GM12874 (cell line): ENCODE data around the gene DNAI2.

Experiments used
- TF ChIP-seq, protein P1 (sequence below): IDR thresholded peaks from 2 replicates; pipeline ENCODE4 v1.5.1; 2011; ENCODE audit warnings: low read depth, mild to moderate bottlenecking, control low read depth, low read length, moderate library complexity; ENCODE audit not compliant: insufficient read depth

DNAI2 gene

DNA sequence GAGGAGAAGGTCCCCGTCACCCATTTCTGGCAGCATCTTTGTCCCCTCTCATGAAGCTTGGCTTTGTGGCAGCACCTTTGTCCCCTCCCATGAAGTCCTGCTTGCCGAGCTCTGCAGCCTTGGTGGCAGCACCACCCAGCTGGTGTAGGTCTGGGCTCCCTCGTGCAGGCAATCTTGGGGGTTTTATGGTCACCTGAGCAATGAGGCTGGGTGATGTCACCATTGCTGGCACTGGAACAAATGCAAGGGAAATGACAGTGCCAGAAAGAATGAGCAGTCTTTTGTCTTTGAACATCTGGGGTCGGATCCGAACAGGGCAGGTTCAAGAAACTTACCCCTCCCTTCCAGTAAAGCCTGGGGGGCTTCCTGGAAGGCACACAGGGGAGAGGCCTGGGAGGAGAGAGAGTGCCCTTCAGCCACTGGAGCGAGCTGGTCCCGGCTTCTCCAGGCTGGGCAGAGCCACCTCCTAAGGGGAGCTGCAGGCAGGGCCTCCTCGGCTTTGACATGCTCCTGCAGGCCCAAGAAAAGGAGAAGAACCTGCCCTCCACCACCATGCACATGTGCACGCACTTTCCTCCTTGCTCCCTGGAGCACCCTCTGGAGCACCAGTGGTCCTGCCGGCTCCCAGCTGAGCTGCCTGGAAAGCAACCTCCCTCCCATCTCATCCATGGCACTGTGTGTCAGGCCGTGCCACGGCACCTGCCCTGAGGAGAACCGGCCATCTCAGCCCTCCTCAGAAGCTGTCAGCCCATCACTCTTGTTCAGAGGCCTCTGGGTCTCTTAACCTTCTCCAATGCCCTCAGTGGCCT lies 71.6 kb downstream of the DNAI2 start:
- TF ChIP-seq, protein P1, sequence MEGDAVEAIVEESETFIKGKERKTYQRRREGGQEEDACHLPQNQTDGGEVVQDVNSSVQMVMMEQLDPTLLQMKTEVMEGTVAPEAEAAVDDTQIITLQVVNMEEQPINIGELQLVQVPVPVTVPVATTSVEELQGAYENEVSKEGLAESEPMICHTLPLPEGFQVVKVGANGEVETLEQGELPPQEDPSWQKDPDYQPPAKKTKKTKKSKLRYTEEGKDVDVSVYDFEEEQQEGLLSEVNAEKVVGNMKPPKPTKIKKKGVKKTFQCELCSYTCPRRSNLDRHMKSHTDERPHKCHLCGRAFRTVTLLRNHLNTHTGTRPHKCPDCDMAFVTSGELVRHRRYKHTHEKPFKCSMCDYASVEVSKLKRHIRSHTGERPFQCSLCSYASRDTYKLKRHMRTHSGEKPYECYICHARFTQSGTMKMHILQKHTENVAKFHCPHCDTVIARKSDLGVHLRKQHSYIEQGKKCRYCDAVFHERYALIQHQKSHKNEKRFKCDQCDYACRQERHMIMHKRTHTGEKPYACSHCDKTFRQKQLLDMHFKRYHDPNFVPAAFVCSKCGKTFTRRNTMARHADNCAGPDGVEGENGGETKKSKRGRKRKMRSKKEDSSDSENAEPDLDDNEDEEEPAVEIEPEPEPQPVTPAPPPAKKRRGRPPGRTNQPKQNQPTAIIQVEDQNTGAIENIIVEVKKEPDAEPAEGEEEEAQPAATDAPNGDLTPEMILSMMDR = no peak

DNA sequence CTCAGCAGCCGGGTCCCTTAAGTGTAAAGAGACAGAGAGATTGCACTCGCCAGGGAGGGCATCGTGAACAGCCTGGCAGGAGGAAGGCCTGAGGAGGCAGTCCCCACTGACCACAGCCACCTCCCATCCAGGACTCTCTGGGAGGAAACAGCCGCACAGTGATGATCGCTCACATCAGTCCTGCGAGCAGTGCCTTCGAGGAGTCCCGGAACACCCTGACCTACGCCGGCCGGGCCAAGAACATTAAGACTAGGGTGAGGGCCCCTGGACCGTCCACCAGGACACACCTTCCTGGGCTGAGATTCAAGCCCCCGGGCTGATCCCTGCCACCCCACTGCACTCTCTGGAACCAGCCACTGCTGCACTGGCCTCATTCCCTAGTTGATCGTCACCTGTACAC lies 73.6 kb downstream of the DNAI2 start:
- TF ChIP-seq, protein P1 = no peak

DNA sequence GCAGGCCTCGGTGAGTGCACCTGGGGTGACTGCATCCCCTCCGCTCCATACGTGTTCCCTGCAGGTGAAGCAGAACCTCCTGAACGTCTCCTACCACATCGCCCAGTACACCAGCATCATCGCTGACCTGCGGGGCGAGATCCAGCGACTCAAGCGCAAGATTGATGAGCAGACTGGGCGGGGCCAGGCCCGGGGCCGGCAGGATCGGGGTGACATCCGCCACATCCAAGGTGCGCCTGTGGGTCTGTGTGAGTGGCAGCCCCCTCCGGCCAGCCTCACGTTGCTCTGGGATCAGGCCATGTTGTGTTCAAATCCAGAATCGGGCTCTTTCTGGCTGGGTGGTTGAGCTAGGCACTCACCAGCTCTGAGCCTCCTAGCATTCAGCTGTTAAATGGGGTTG lies 75.1 kb downstream of the DNAI2 start:
- TF ChIP-seq, protein P1 = no peak

DNA sequence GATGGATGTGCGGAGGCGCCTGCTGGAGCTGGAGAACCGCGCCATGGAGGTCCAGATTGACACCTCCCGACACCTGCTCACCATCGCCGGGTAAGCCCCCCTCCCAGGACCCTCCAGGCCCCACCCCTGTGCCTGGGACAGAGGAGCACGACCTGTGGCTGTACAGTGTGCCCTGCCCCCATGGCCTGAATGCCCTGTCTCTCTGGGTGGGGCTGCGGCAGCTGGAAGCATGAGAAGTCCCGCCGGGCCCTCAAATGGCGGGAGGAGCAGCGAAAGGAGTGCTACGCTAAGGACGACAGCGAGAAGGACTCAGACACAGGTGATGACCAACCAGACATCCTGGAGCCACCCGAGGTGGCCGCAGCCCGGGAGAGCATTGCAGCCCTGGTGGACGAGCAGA lies 76.5 kb downstream of the DNAI2 start:
- TF ChIP-seq, protein P1 = no peak

DNA sequence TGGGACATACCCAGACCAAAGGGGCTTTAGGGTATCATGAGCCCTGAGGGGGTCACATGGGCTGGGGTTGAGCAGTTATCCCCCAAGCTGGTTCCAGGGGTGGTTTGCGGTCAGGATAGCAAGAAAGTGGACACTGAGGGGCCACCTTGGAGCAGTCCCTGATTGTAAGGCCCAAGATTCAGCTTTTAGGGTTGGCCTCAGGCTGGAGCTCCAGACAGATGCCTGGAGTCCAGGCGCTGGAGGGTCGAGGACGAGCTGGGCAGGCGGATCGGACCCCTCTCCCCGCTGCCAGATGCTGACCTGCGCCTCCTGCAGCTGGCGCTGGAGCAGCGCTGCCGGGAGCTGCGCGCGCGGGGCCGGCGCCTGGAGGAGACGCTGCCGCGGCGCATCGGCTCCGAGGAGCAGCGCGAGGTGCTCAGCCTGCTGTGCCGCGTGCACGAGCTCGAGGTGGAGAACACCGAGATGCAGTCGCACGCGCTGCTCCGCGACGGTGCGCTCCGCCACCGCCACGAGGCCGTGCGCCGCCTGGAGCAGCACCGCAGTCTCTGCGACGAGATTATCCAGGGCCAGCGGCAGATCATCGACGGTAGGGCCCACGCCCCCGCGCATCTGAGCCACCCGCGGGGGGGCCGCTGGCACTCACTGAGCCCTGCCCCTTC lies 77.6 kb downstream of the DNAI2 start:
- TF ChIP-seq, protein P1 = no peak

DNA sequence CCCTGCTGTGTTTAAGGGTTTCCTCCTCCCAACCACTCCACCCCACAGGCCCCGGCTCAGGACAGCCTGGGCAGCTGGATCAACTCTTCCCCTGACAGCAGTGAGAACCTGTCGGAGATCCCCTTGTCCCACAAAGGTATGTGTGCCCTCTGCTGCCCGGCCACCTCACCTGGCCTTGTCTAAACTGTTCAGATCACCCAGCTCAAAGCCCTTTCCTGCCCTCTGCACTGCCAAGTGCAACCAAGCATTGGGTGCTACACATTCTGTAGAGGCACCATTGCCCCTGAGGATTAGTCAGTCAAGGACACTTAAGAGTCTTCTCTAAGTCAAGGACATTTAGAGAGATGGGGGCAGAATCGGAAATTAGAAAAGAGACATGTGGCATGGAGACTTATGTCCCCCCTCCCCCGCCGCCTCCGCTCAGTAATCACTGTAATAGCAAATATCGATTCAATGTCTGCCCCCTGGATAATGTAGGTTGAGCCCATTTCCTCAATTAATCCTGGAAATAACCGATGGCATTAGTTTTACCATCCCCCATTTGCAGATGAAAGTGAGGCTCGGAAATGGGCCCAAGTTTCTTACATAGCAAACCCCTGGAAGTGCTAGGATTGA lies 79.5 kb downstream of the DNAI2 start:
- TF ChIP-seq, protein P1 = no peak

DNA sequence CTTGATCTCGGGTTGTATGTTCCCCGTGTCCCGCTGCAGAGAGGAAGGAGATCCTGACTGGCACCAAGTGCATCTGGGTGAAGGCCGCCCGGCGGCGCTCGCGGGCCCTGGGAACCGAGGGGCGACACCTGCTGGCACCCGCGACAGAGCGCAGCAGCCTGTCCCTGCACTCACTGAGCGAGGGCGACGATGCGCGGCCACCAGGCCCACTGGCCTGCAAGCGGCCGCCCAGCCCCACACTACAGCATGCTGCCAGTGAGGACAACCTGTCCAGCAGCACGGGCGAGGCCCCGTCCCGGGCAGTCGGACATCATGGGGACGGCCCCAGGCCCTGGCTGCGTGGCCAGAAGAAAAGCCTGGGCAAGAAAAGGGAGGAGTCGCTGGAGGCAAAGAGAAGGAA lies 80.1 kb downstream of the DNAI2 start:
- TF ChIP-seq, protein P1 = peak; percentile 94
